Adipose tissue (tissue), 3 donors: ENCODE results near the gene CHSY3. TPM values are rescaled to one million over a fixed set of nuclear protein-coding genes. Genes with fewer than 3 reads are reported as not detected.

Experiments
- H3K27ac ChIP-seq: one replicate; pipeline ENCODE4 v1.5.1; 2013; ENCODE audit warnings: low read depth, low read length
- WGBS, 3 donors: extraction: QIAGEN DNeasy Blood & Tissue Kit; methylation state at CpG; one replicate each; pipeline ENCODE4 v1.1.7; 2013; 5-methylcytosine and 5-hydroxymethylcytosine counted together
- polyA plus RNA-seq, 3 donors: library from polyadenylated mRNA; stranded (reverse); fragments of 200-250 nt; gene quantifications; one replicate each; pipeline ENCODE4 v1.2.3, GENCODE V29; 2013
- donor health status: healthy with polysubstance abuse.
- donor health status: Bipolar disorder and iron deficiency.
- donor health status: healthy.

CHSY3 gene
- 1 to 10 TPM in 1 of 3 donors, under 1 TPM in 2; 0.22 to 2.9 (median 0.36) TPM for polyA plus RNA-seq

DNA sequence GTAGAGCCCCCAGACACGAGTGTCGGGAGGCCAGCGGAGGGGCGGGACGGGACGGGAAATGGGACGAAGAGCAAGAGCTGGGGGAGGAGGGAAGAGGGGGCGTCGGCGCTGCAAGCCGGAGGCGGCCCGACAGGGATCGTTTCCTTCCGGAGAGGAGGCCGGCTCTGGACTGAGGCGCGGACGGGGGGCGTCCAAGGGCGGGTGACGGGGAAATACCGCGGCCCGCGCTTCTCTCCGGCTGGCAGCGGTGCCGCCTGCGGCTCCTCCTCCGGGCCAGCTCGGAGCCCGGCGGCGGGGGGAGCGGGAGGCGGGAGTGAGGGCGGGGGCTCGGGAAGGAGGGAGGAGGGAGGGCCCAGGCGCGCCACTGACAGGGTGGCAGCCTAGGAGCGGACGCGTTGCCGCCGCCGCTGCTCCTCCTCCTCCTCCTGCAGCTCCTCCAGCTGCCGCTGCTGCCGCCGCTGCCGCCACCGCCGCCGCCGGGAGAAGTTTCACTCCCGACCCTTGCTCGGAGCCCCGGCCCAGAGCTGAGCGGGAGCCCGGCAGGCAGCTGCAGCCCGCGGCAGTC lies at the start of gene CHSY3:
CHSY3 (plus strand) TSS at position 364 of the 565 bp plus-strand sequence.
- no peak within 1 kb of the TSS for H3K27ac ChIP-seq
- 0 to 1% (median 0%) methylated on average over 39 to 60 of the region's 62 CpGs for WGBS, 3 donors

DNA sequence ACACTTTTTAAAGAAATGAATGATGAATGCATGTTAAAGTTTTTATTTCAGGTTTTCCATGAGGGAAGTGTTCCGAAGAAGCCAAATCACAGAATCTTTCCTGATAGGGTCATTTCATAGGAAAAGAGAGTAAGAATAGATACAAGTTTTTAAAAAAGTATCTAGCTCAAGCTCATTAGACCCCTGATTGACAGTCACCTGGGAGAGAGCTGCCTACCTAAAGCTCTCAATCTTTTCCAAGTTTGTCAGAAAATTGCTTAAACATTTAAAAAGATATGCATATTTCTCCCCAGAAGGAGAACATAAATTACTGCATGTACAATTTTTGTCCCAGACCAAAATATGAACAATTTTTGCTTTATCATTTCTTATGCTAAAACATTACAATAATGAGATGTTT lies 47.9 kb upstream of the CHSY3 start:
- no peak overlapping the region for H3K27ac ChIP-seq
- 93 to 95% (median 95%) methylated on average over 1 of the region's 1 CpG for WGBS, 3 donors

GRCh38 chr5:129857116-129857515 lies 47.1 kb upstream of the CHSY3 start:
- WGBS, 3 donors = 44 to 59% (median 45%) methylated on average over 1 of the region's 1 CpG
- H3K27ac ChIP-seq = no peak overlapping the region

GRCh38 chr5:129858131-129858675 lies 46.1 kb upstream of the CHSY3 start:
- H3K27ac ChIP-seq = no peak overlapping the region

DNA sequence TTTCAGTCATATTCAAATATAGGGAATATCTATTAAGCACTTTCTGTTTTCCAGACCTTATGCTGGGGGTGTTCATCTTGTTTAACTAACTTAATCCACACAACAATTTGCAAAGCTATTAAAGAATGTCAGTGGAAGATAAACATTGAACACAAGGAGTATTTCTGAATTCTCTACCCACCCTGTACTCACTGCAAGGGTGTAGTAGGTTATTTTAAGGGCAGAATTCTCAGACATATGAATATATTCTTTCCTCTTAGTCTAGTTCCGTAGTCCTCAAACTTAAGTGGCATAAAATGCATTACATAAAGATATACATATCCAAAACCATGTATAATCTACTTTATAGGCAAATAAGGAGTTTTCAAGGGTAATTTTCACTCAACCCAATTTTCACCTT lies 19.9 kb upstream of the CHSY3 start:
- no peak overlapping the region for H3K27ac ChIP-seq
- 83 to 98% (median 85%) methylated on average over 1 of the region's 1 CpG for WGBS, 3 donors

DNA sequence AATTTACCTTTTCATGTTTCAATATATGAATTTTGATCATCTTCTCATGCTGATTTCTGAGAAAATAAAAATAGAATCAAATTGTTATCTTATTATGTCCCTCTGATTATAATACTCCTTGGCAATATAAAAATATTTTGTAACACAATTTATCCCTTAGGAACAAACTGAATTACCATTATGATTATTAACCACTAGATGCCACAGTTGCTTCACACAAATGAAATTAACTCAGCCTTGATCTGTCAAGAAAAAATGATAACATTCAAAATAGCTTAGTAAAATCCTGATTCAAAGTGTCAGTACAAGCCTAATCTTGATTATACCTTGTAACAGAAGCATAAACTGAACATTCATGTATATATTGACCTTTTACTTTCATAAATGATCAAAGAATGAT lies 4.8 kb upstream of the CHSY3 start:
- no peak overlapping the region for H3K27ac ChIP-seq

DNA sequence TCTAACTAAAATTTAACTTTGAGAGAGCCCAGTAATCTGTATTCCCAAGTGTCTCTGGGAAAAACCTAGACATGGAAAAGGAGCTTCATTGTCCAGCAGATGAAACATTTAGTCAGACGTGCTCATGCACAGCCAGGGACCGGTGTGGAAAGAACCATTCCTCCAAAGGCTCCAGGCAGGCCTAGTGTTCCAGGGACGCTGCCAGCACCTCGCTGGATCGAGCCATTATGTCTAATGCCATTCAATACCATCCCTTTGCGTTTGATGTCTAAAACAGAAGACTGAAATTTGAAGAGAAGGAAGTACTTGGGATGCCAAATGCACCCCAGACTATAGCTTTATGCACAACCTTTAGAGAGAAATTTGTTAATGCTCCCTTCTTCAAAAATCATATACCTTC lies 1.4 kb upstream of the CHSY3 start:
- no peak overlapping the region for H3K27ac ChIP-seq
- 80 to 90% (median 89%) methylated on average over 6 of the region's 6 CpGs for WGBS, 3 donors

DNA sequence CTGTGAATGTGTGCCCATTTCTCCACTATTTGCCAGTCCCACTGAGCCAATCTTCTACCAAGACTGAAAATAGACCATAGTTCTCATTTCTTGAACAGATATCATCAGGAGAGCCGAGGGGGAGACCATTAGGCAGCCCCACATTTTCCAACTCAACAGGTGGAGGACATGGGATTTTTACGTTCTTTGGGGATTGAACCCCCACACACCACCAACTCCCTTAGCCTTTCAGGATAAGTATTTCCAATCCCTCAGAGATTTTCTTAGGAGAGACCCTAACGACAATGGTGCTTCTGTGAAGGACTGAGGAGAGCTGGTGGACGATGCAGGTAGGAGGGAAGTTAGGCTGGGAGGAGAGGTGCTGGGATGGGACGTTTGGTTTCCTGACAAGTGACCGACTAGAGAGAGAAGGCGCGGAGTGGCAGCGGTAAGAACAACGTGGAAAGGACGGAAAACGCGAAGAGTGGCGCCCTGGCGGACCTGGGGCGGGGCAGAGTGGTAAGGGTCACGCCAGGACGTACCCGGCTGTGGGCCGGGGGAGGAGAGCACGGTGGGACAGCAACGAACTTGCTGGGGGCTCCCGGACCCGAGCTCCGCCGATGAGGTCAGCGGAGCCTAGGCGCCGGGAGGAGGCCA lies 681 bp upstream of the CHSY3 start:
- 6 to 7% (median 6%) methylated on average over 20 to 29 of the region's 29 CpGs for WGBS, 3 donors
- H3K27ac ChIP-seq = no peak overlapping the region

DNA sequence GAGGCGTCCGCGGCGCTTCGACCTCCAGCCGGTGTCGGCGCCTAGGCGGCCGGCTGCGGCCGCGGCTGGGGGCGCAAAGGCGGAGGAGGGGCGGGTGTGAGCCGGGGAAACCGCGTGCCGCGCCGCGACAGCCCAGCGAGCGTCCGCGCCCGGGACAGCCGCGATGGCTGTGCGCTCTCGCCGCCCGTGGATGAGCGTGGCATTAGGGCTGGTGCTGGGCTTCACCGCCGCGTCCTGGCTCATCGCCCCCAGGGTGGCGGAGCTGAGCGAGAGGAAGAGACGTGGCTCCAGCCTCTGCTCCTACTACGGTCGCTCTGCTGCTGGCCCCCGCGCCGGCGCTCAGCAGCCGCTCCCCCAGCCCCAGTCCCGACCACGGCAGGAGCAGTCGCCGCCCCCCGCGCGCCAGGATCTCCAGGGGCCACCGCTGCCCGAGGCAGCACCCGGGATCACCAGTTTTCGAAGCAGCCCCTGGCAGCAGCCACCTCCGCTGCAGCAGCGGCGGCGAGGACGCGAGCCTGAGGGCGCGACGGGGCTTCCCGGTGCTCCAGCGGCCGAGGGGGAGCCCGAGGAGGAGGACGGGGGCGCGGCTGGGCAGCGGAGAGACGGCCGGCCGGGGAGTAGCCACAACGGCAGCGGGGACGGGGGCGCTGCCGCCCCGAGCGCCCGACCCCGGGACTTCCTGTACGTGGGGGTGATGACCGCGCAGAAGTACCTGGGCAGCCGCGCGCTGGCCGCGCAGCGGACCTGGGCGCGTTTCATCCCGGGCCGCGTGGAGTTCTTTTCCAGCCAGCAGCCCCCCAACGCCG lies 605 bp downstream of the CHSY3 start:
- 0 to 1% (median 0%) methylated on average over 68 to 105 of the region's 105 CpGs for WGBS, 3 donors
- H3K27ac ChIP-seq = no peak overlapping the region

DNA sequence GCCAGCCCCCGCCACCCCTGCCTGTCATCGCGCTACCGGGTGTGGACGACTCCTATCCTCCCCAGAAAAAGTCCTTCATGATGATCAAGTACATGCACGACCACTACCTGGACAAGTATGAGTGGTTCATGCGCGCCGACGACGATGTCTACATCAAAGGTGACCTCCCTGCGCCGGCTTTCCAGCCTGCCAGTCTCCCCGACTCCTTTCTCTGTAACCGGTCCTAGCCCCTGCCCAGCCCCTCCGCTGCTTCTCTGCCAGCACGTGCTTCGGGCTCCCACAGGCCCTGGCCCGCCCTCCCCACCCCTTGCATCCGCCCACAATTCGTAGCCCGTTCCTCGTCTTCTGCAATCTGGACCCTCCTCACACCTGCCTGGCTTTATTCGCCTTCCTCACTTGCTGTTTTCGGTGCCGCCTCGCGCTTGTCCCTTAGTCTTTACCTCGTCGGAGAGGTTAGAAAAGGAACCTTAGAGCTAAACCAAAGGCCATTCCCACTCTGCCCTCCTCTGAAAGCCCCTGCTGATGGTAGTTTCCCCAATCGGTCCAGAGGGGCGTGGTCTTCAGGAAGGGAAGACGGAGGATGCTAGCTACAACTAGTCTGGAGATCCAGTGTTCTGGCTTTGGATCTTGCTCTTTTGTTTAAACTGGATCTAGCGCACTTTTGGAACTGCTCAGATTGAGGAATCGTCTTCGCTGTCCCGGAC lies 1.4 kb downstream of the CHSY3 start:
- 0 to 1% (median 1%) methylated on average over 37 of the region's 37 CpGs for WGBS, 3 donors
- H3K27ac ChIP-seq = no peak overlapping the region

DNA sequence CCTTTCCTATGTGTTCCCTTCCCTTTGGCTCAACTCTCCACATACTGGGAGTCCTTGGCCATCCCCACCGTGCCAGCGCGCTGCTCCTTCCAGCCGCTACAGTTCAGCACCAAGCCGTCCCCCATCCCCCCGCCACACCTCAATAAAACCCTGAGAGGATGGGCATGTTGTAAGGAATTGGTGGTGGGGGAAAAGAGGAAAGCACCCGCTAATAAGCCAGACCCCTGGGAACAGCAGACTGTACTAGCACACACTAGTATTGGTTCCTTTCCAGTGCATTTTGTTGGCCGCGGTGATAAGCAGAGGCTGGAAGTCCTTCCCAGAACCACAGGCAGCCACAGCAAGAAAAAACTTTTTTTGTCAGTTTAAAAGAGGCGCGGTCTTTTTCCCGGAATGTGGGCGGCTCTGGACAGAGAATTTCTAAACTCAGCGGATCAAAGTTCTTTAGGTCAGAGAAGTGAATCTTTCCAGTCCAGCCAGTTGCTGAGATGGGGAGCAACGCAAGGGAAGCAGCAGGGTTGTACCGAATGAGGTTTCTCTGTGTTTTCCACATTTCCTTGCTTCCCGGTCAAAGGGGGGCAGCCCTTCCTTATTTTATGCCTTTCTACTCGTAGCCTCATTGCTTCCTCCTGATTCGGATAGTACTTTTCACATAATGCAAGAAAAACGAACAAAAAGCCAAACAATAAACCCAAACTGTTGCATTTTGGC lies 2.1 kb downstream of the CHSY3 start:
- WGBS, 3 donors = 7 to 9% (median 7%) methylated on average over 20 of the region's 20 CpGs
- no peak overlapping the region for H3K27ac ChIP-seq

DNA sequence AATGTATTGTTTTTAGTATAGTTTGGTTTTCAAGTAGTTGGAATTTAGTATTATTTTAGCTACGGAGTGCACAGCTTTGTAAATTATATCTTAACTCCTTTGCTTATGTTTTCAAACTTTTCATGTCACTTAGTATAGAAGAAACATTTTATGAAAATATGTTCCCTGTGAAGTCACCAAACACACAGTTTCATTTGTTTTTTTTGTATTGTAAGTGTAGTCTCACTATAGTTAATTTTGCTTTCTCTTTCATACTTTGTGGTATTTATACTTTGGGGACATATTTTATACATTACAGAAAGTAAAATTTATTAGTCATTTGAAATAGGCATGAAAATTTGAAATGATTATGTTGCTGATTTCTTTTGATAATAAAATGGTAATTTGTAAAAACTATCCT lies 5.0 kb downstream of the CHSY3 start:
- WGBS, 3 donors = 85 to 96% (median 93%) methylated on average over 1 of the region's 1 CpG

GRCh38 chr5:129912601-129913255 lies 8.5 kb downstream of the CHSY3 start:
- 65 to 75% (median 70%) methylated on average over 1 of the region's 1 CpG for WGBS, 3 donors
- H3K27ac ChIP-seq = no peak overlapping the region

More for the DNA sequence above, 5.0 kb downstream of the CHSY3 start:
- H3K27ac ChIP-seq = no peak overlapping the region

- WGBS, 3 donors = 79 to 86% (median 84%) methylated on average over 2 of the region's 2 CpGs
- no peak overlapping the region for H3K27ac ChIP-seq
Observed at GRCh38 chr5:129915415-129915814, 11.2 kb downstream of the CHSY3 start.

DNA sequence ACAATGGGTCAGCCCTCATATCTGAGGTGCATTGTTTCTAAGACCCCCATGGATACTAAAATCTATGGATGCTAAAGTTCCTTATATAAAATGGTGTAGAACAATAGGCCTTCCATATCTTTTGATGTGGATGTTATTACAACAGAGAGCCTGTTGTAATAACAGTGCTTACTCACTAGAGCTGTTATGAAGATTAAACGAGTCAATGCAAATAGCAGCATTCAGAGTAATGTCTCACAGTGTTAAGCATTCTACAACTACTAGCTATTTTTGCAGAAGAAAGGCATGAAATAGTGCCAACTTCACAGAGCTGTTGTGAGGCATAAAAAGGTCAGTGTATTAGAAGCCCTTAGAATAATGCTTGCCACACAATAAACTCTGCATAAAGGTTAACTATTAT lies 13.0 kb downstream of the CHSY3 start:
- H3K27ac ChIP-seq = no peak overlapping the region
- WGBS, 3 donors = 52 to 72% (median 63%) methylated on average over 1 of the region's 1 CpG

- 78 to 88% (median 87%) methylated on average over 4 of the region's 4 CpGs for WGBS, 3 donors
- H3K27ac ChIP-seq = no peak overlapping the region
Observed at GRCh38 chr5:129921204-129921603, 16.9 kb downstream of the CHSY3 start.

DNA sequence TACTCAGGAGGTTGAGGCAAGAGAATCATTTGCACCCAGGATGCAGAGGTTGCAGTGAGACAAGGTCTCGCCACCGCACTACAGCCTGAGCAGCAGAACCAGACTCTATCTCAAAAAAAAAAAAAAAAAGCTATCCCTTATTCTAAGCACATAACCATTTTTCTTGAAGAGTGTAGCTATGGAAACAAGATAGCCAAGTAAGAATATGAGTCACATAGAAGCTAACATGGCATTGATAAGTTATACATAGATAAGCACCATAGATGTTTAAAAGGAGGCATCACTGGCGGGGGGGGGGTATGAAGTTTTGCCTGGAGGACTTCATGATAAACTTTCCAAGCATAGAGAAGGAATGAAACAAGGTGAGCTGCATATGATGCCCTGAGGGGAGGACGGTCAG lies 26.0 kb downstream of the CHSY3 start:
- H3K27ac ChIP-seq = no peak overlapping the region
- 70 to 73% (median 71%) methylated on average over 4 of the region's 4 CpGs for WGBS, 3 donors

- 58 to 87% (median 73%) methylated on average over 2 of the region's 2 CpGs for WGBS, 3 donors
- no peak overlapping the region for H3K27ac ChIP-seq
Observed at GRCh38 chr5:129935626-129936025, 31.4 kb downstream of the CHSY3 start.
